Measurements from ENCODE around the gene SEMA6B. TPM values are rescaled to one million over a fixed set of nuclear protein-coding genes. Genes with fewer than 3 reads are reported as not detected.

The SEMA6B gene
- polyA plus RNA-seq (2012; ENCODE audit: low read depth, missing spikeins) = 0.03 TPM

- TF ChIP-seq POLR2A (IDR thresholded peaks at IDR 0.05; ENCODE audit: low read depth, low read length) (no peak), TAF1 (IDR thresholded peaks at IDR 0.05; ENCODE audit: low read depth, low read length) (no peak), PAX5 (IDR thresholded peaks at IDR 0.05; ENCODE audit: insufficient read depth, low read length, severe bottlenecking) (no peak), POLR2AphosphoS5 (IDR thresholded peaks at IDR 0.05; ENCODE audit: low read depth, low read length) (no peak), POU2F2 (IDR thresholded peaks at IDR 0.05; ENCODE audit: low read depth, low read length) (no peak), SPI1 (IDR thresholded peaks at IDR 0.05; ENCODE audit: low read depth, low read length) (no peak)
- no peak for DNase-seq (ENCODE audit: insufficient read length, low spot score)
- FAIRE-seq = no peak
Observed at GRCh38 chr19:4559569-4559968, at the start of gene SEMA6B. Gene SEMA6B, minus strand, starts transcription at chr19:4559684. Its CDS starts 1,227 bp downstream, at chr19:4558457.

- TF ChIP-seq PAX5 (IDR thresholded peaks at IDR 0.05; ENCODE audit: insufficient read depth, low read length, severe bottlenecking) (no peak), POLR2A (IDR thresholded peaks at IDR 0.05; ENCODE audit: low read depth, low read length) (no peak), POLR2AphosphoS5 (IDR thresholded peaks at IDR 0.05; ENCODE audit: low read depth, low read length) (no peak), TAF1 (IDR thresholded peaks at IDR 0.05; ENCODE audit: low read depth, low read length) (no peak), POU2F2 (IDR thresholded peaks at IDR 0.05; ENCODE audit: low read depth, low read length) (no peak), SPI1 (IDR thresholded peaks at IDR 0.05; ENCODE audit: low read depth, low read length) (no peak)
- FAIRE-seq (no peak), DNase-seq (ENCODE audit: insufficient read length, low spot score) (no peak)
Observed at GRCh38 chr19:4606921-4607678, 47.6 kb upstream of the SEMA6B start.

- FAIRE-seq (no peak), DNase-seq (ENCODE audit: insufficient read length, low spot score) (no peak)
- no peak for TF ChIP-seq POLR2AphosphoS5 (IDR thresholded peaks at IDR 0.05; ENCODE audit: low read depth, low read length)
- no peak for TF ChIP-seq POLR2A (IDR thresholded peaks at IDR 0.05; ENCODE audit: low read depth, low read length)
- TF ChIP-seq TAF1 (IDR thresholded peaks at IDR 0.05; ENCODE audit: low read depth, low read length) = no peak
Observed at GRCh38 chr19:4606181-4606580, 46.7 kb upstream of the SEMA6B start.

GRCh38 chr19:4604912-4605311 is 45.4 kb upstream of the SEMA6B start:
- no peak for TF ChIP-seq POLR2AphosphoS5 (IDR thresholded peaks at IDR 0.05; ENCODE audit: low read depth, low read length)
- TF ChIP-seq TAF1 (IDR thresholded peaks at IDR 0.05; ENCODE audit: low read depth, low read length) = no peak
- TF ChIP-seq SPI1 (IDR thresholded peaks at IDR 0.05; ENCODE audit: low read depth, low read length) = no peak
- TF ChIP-seq POU2F2 (IDR thresholded peaks at IDR 0.05; ENCODE audit: low read depth, low read length) = no peak
- no peak for TF ChIP-seq PAX5 (IDR thresholded peaks at IDR 0.05; ENCODE audit: insufficient read depth, low read length, severe bottlenecking)
- TF ChIP-seq POLR2A (IDR thresholded peaks at IDR 0.05; ENCODE audit: low read depth, low read length) = no peak
- no peak for FAIRE-seq
- no peak for DNase-seq (ENCODE audit: insufficient read length, low spot score)

GRCh38 chr19:4602915-4603314 is 43.4 kb upstream of the SEMA6B start:
- DNase-seq (ENCODE audit: insufficient read length, low spot score) (no peak), FAIRE-seq (no peak)
- TF ChIP-seq SPI1 (IDR thresholded peaks at IDR 0.05; ENCODE audit: low read depth, low read length) (no peak), POLR2A (IDR thresholded peaks at IDR 0.05; ENCODE audit: low read depth, low read length) (no peak), POU2F2 (IDR thresholded peaks at IDR 0.05; ENCODE audit: low read depth, low read length) (no peak), PAX5 (IDR thresholded peaks at IDR 0.05; ENCODE audit: insufficient read depth, low read length, severe bottlenecking) (no peak), POLR2AphosphoS5 (IDR thresholded peaks at IDR 0.05; ENCODE audit: low read depth, low read length) (no peak), TAF1 (IDR thresholded peaks at IDR 0.05; ENCODE audit: low read depth, low read length) (no peak)

- no peak for FAIRE-seq
- DNase-seq (ENCODE audit: insufficient read length, low spot score) = no peak
- TF ChIP-seq POLR2A (IDR thresholded peaks at IDR 0.05; ENCODE audit: low read depth, low read length) (no peak), TAF1 (IDR thresholded peaks at IDR 0.05; ENCODE audit: low read depth, low read length) (no peak), PAX5 (IDR thresholded peaks at IDR 0.05; ENCODE audit: insufficient read depth, low read length, severe bottlenecking) (no peak), SPI1 (IDR thresholded peaks at IDR 0.05; ENCODE audit: low read depth, low read length) (no peak), POU2F2 (IDR thresholded peaks at IDR 0.05; ENCODE audit: low read depth, low read length) (no peak), POLR2AphosphoS5 (IDR thresholded peaks at IDR 0.05; ENCODE audit: low read depth, low read length) (no peak)
Observed at GRCh38 chr19:4602173-4602788, 42.8 kb upstream of the SEMA6B start.

GRCh38 chr19:4600893-4601292 is 41.4 kb upstream of the SEMA6B start:
- FAIRE-seq (no peak), DNase-seq (ENCODE audit: insufficient read length, low spot score) (no peak)
- TF ChIP-seq POLR2A (IDR thresholded peaks at IDR 0.05; ENCODE audit: low read depth, low read length) = no peak

- FAIRE-seq = no peak
Observed at GRCh38 chr19:4600082-4600481, 40.6 kb upstream of the SEMA6B start.

GRCh38 chr19:4598712-4599111 is 39.2 kb upstream of the SEMA6B start:
- DNase-seq (ENCODE audit: insufficient read length, low spot score) (no peak), FAIRE-seq (no peak)
- no peak for TF ChIP-seq TAF1 (IDR thresholded peaks at IDR 0.05; ENCODE audit: low read depth, low read length)
- no peak for TF ChIP-seq POLR2AphosphoS5 (IDR thresholded peaks at IDR 0.05; ENCODE audit: low read depth, low read length)
- TF ChIP-seq PAX5 (IDR thresholded peaks at IDR 0.05; ENCODE audit: insufficient read depth, low read length, severe bottlenecking) = no peak
- no peak for TF ChIP-seq POU2F2 (IDR thresholded peaks at IDR 0.05; ENCODE audit: low read depth, low read length)
- no peak for TF ChIP-seq SPI1 (IDR thresholded peaks at IDR 0.05; ENCODE audit: low read depth, low read length)
- no peak for TF ChIP-seq POLR2A (IDR thresholded peaks at IDR 0.05; ENCODE audit: low read depth, low read length)

More at GRCh38 chr19:4600082-4600481, 40.6 kb upstream of the SEMA6B start:
- TF ChIP-seq POU2F2 (IDR thresholded peaks at IDR 0.05; ENCODE audit: low read depth, low read length) = no peak
- no peak for TF ChIP-seq POLR2AphosphoS5 (IDR thresholded peaks at IDR 0.05; ENCODE audit: low read depth, low read length)
- no peak for TF ChIP-seq TAF1 (IDR thresholded peaks at IDR 0.05; ENCODE audit: low read depth, low read length)
- TF ChIP-seq SPI1 (IDR thresholded peaks at IDR 0.05; ENCODE audit: low read depth, low read length) = no peak
- no peak for TF ChIP-seq PAX5 (IDR thresholded peaks at IDR 0.05; ENCODE audit: insufficient read depth, low read length, severe bottlenecking)
- no peak for TF ChIP-seq POLR2A (IDR thresholded peaks at IDR 0.05; ENCODE audit: low read depth, low read length)
- DNase-seq (ENCODE audit: insufficient read length, low spot score) = no peak
